Trophoblast cell (in vitro differentiated cells and primary cell): Measurements from ENCODE around the gene MAGEA3.

ENCODE experiments used
- DNase-seq, 2 donors: peaks; one replicate each; pipeline ENCODE4 v3.0.0-alpha.2; 2016
- H2AFZ ChIP-seq: 2 replicates; pipeline ENCODE4 v1.6.1; 2013; ENCODE audit warnings: low read length, moderate library complexity, mild to moderate bottlenecking; ENCODE audit not compliant: insufficient read depth, poor library complexity
- H2AK5ac ChIP-seq: 2 replicates; pipeline ENCODE4 v1.6.1; 2013; ENCODE audit warnings: mild to moderate bottlenecking, low read length
- H2BK120ac ChIP-seq: 2 replicates; pipeline ENCODE4 v1.6.1; 2013; ENCODE audit warnings: low read length, mild to moderate bottlenecking, moderate library complexity; ENCODE audit not compliant: insufficient read depth, poor library complexity
- H2BK12ac ChIP-seq: 2 replicates; pipeline ENCODE4 v1.6.1; 2013; ENCODE audit warnings: mild to moderate bottlenecking, low read length, moderate library complexity
- H2BK5ac ChIP-seq: 2 replicates; pipeline ENCODE4 v1.6.1; 2013; ENCODE audit warnings: low read length, low read depth, moderate library complexity, mild to moderate bottlenecking; ENCODE audit not compliant: poor library complexity
- H3K14ac ChIP-seq: 2 replicates; pipeline ENCODE4 v1.6.1; 2013; ENCODE audit warnings: mild to moderate bottlenecking, low read length
- H3K18ac ChIP-seq: 2 replicates; pipeline ENCODE4 v1.6.1; 2013; ENCODE audit warnings: mild to moderate bottlenecking, low read length
- H3K23ac ChIP-seq: 2 replicates; pipeline ENCODE4 v1.6.1; 2013; ENCODE audit warnings: low read length
- H3K27ac ChIP-seq: 2 replicates; pipeline ENCODE4 v1.5.1; 2013; ENCODE audit warnings: low read depth, mild to moderate bottlenecking, inconsistent platforms, low read length, moderate library complexity
- H3K27me3 ChIP-seq: 2 replicates; pipeline ENCODE4 v1.6.1; 2013; ENCODE audit warnings: inconsistent platforms, mild to moderate bottlenecking, low read length, moderate library complexity; ENCODE audit not compliant: insufficient read depth
- H3K36me3 ChIP-seq, 2 experiments: 1 replicate in 1 of 2; 2 replicates in 1 of 2; pipeline ENCODE4 v1.6.1; 2013; ENCODE audit warnings: low read length in 2 of 2, mild to moderate bottlenecking in 2 of 2, moderate library complexity in 1 of 2; ENCODE audit not compliant: insufficient read depth in 2 of 2, control insufficient read depth in 1 of 2
- H3K4ac ChIP-seq: 2 replicates; pipeline ENCODE4 v1.6.1; 2013; ENCODE audit warnings: low read depth, mild to moderate bottlenecking, low read length, moderate library complexity
- H3K4me1 ChIP-seq, 2 experiments: 1 replicate in 1 of 2; 2 replicates in 1 of 2; pipeline ENCODE4 v1.6.1; 2013; ENCODE audit warnings: low read length in 2 of 2, mild to moderate bottlenecking in 2 of 2, moderate library complexity in 1 of 2; ENCODE audit not compliant: insufficient read depth in 2 of 2, control insufficient read depth in 1 of 2
- H3K4me2 ChIP-seq: 2 replicates; pipeline ENCODE4 v1.6.1; 2013; ENCODE audit warnings: inconsistent platforms, mild to moderate bottlenecking, low read length, moderate library complexity
- H3K4me3 ChIP-seq: 2 replicates; pipeline ENCODE4 v1.5.1; 2013; ENCODE audit warnings: mild to moderate bottlenecking, low read depth, low read length, inconsistent platforms
- H3K79me1 ChIP-seq: one replicate; pipeline ENCODE4 v1.6.1; 2013; ENCODE audit warnings: low read length
- H3K79me2 ChIP-seq: 2 replicates; pipeline ENCODE4 v1.6.1; 2013; ENCODE audit warnings: low read length, mild to moderate bottlenecking; ENCODE audit not compliant: control insufficient read depth, insufficient read depth, poor library complexity
- H3K9ac ChIP-seq: 2 replicates; pipeline ENCODE4 v1.6.1; 2013; ENCODE audit warnings: mild to moderate bottlenecking, low read length
- H3K9me3 ChIP-seq: 2 replicates; pipeline ENCODE4 v1.6.1; 2013; ENCODE audit warnings: low read depth, mild to moderate bottlenecking, control low read depth, inconsistent platforms, low read length; ENCODE audit not compliant: insufficient read depth
- H4K12ac ChIP-seq: 2 replicates; pipeline ENCODE4 v1.6.1; 2013; ENCODE audit warnings: low read depth, mild to moderate bottlenecking, low read length, moderate library complexity
- H4K8ac ChIP-seq: 2 replicates; pipeline ENCODE4 v1.6.1; 2013; ENCODE audit warnings: low read depth, mild to moderate bottlenecking, low read length, moderate library complexity
- H4K91ac ChIP-seq: one replicate; pipeline ENCODE4 v1.6.1; 2013; ENCODE audit warnings: low read depth, mild to moderate bottlenecking, low read length, moderate library complexity
- WGBS: extraction: QIAGEN DNeasy Blood & Tissue Kit; methylation state at CpG from one replicate; pipeline ENCODE4 v1.1.7; 2013; ENCODE audit warnings: missing lambda C conversion rate; ENCODE audit not compliant: insufficient read length, insufficient coverage; ENCODE audit errors: extremely low coverage; 5-methylcytosine and 5-hydroxymethylcytosine counted together

MAGEA3 gene

GRCh38 chrX:152656890-152657289, 41.7 kb upstream of the MAGEA3 start:
- no peak overlapping the region for H3K4me3 ChIP-seq
- H3K36me3 ChIP-seq: no peaks in the 10 kb centered on the region
- H2BK5ac ChIP-seq: no peak overlapping the region
- no peak overlapping the region for H3K4ac ChIP-seq
- H2AFZ ChIP-seq: no peak overlapping the region
- H3K9me3 ChIP-seq: no peaks in the 10 kb centered on the region
- no peak overlapping the region for H4K91ac ChIP-seq
- no peak overlapping the region for H3K23ac ChIP-seq
- no peak for DNase-seq
- no peaks in the 10 kb centered on the region for H3K79me1 ChIP-seq
- H3K4me1 ChIP-seq: no peaks in the 10 kb centered on the region
- no peaks in the 10 kb centered on the region for H3K79me2 ChIP-seq
- WGBS: no CpG with 5 or more reads among the region's 7 CpGs
- no peak overlapping the region for H3K18ac ChIP-seq
- no peak overlapping the region for H3K14ac ChIP-seq
- H2AK5ac ChIP-seq: no peak overlapping the region
- H3K4me2 ChIP-seq: no peak overlapping the region
- no peak overlapping the region for H2BK120ac ChIP-seq
- H4K12ac ChIP-seq: no peak overlapping the region
- H2BK12ac ChIP-seq: no peak overlapping the region
- H3K27me3 ChIP-seq: no peaks in the 10 kb centered on the region
- no peak overlapping the region for H3K9ac ChIP-seq
- no peak overlapping the region for H3K27ac ChIP-seq
- H4K8ac ChIP-seq: no peak overlapping the region

GRCh38 chrX:152658302-152658701, 40.3 kb upstream of the MAGEA3 start:
- Histone ChIP-seq H3K79me2 (no peaks in the 10 kb centered on the region), H3K4me1 (no peaks in the 10 kb centered on the region), H3K9ac (no peak overlapping the region), H2BK120ac (no peak overlapping the region), H2BK5ac (no peak overlapping the region), H3K9me3 (no peaks in the 10 kb centered on the region), H4K8ac (no peak overlapping the region), H2AK5ac (no peak overlapping the region), H2AFZ (no peak overlapping the region), H3K4ac (no peak overlapping the region), H4K91ac (no peak overlapping the region), H3K79me1 (no peaks in the 10 kb centered on the region), H3K27ac (no peak overlapping the region), H3K14ac (no peak overlapping the region), H3K4me2 (no peak overlapping the region), H4K12ac (no peak overlapping the region), H3K23ac (no peak overlapping the region), H3K36me3 (no peaks in the 10 kb centered on the region), H3K4me3 (no peak overlapping the region), H3K27me3 (no peaks in the 10 kb centered on the region), H3K18ac (no peak overlapping the region), H2BK12ac (no peak overlapping the region)
- no peak for DNase-seq
- WGBS: no CpG with 5 or more reads among the region's 2 CpGs

- no peak overlapping the region for H3K4me3 ChIP-seq
- no peak overlapping the region for H3K27ac ChIP-seq
- H3K4me2 ChIP-seq: no peak overlapping the region
- no peak overlapping the region for H2BK5ac ChIP-seq
- H4K8ac ChIP-seq: no peak overlapping the region
- no peak overlapping the region for H4K91ac ChIP-seq
- no peaks in the 10 kb centered on the region for H3K9me3 ChIP-seq
- WGBS: no CpG with 5 or more reads among the region's 4 CpGs
- H3K79me1 ChIP-seq: no peaks in the 10 kb centered on the region
- no peak overlapping the region for H2BK120ac ChIP-seq
- no peak overlapping the region for H3K23ac ChIP-seq
- H2AK5ac ChIP-seq: no peak overlapping the region
- H3K9ac ChIP-seq: no peak overlapping the region
- no peaks in the 10 kb centered on the region for H3K4me1 ChIP-seq
- no peak overlapping the region for H2BK12ac ChIP-seq
- H4K12ac ChIP-seq: no peak overlapping the region
- no peaks in the 10 kb centered on the region for H3K27me3 ChIP-seq
- H3K4ac ChIP-seq: no peak overlapping the region
- H3K36me3 ChIP-seq: no peaks in the 10 kb centered on the region
- H2AFZ ChIP-seq: no peak overlapping the region
- H3K14ac ChIP-seq: no peak overlapping the region
- no peak overlapping the region for H3K18ac ChIP-seq
- no peaks in the 10 kb centered on the region for H3K79me2 ChIP-seq
- DNase-seq: no peak
Observed at GRCh38 chrX:152663086-152663485, 35.5 kb upstream of the MAGEA3 start.

GRCh38 chrX:152674135-152674534, 24.5 kb upstream of the MAGEA3 start:
- no CpG with 5 or more reads among the region's 2 CpGs for WGBS
- Histone ChIP-seq H2BK5ac (no peak overlapping the region), H2BK120ac (no peak overlapping the region), H3K4me2 (no peak overlapping the region), H3K4me1 (no peaks in the 10 kb centered on the region), H4K12ac (no peak overlapping the region), H3K79me2 (no peaks in the 10 kb centered on the region), H4K8ac (no peak overlapping the region), H3K36me3 (no peaks in the 10 kb centered on the region), H3K14ac (no peak overlapping the region), H3K23ac (no peak overlapping the region), H4K91ac (no peak overlapping the region), H2AFZ (no peak overlapping the region), H3K4ac (no peak overlapping the region), H3K9ac (no peak overlapping the region), H2AK5ac (no peak overlapping the region), H2BK12ac (no peak overlapping the region), H3K4me3 (no peak overlapping the region), H3K18ac (no peak overlapping the region), H3K79me1 (no peaks in the 10 kb centered on the region), H3K9me3 (no peaks in the 10 kb centered on the region), H3K27me3 (no peaks in the 10 kb centered on the region), H3K27ac (no peak overlapping the region)
- no peak for DNase-seq
